Smooth muscle cell (in vitro differentiated cells): ENCODE data around the gene PRR5L. TPM values are rescaled to one million over a fixed set of nuclear protein-coding genes. Genes with fewer than 3 reads are reported as not detected.

ENCODE experiments used
- DNase-seq: peaks from one replicate; lab custom pipeline; 2025; ENCODE audit not compliant: unreplicated experiment; lab: John Stamatoyannopoulos, UW
- H2AFZ ChIP-seq: fragments of 200-600 bp; sonication (generic); 2 replicates; pipeline ENCODE4 v1.6.0; 2016; ENCODE audit warnings: antibody characterized with exemption, low read depth, mild to moderate bottlenecking
- H3F3A ChIP-seq: fragments of 200-600 bp; sonication (generic); 2 replicates; pipeline ENCODE4 v1.6.0; 2017; ENCODE audit warnings: antibody characterized with exemption, low read depth
- H3K27ac ChIP-seq: fragments of 200-600 bp; sonication (generic); 2 replicates; pipeline ENCODE4 v1.5.1; 2016; ENCODE audit warnings: low read depth, mild to moderate bottlenecking
- H3K27me3 ChIP-seq: fragments of 200-600 bp; sonication (generic); 2 replicates; pipeline ENCODE4 v1.6.1; 2016; ENCODE audit warnings: low read depth, mild to moderate bottlenecking
- H3K36me3 ChIP-seq: fragments of 200-600 bp; sonication (generic); 2 replicates; pipeline ENCODE4 v1.5.1; 2016; ENCODE audit warnings: low read depth
- H3K4me1 ChIP-seq: fragments of 200-600 bp; sonication (generic); 2 replicates; pipeline ENCODE4 v1.5.1; 2016; ENCODE audit warnings: low read depth
- H3K4me2 ChIP-seq: fragments of 200-600 bp; sonication (generic); 2 replicates; pipeline ENCODE4 v1.6.0; 2016; ENCODE audit warnings: mild to moderate bottlenecking
- H3K4me3 ChIP-seq: fragments of 200-600 bp; sonication (generic); 2 replicates; pipeline ENCODE4 v1.5.1; 2016; ENCODE audit warnings: mild to moderate bottlenecking
- H3K79me2 ChIP-seq: fragments of 200-600 bp; sonication (generic); 2 replicates; pipeline ENCODE4 v1.6.0; 2016; ENCODE audit warnings: low read depth, mild to moderate bottlenecking
- H3K9ac ChIP-seq: fragments of 200-600 bp; sonication (generic); 2 replicates; pipeline ENCODE4 v1.6.0; 2016; ENCODE audit warnings: low read depth
- H3K9me3 ChIP-seq: fragments of 200-600 bp; sonication (generic); replicated peaks from 2 replicates; pipeline ENCODE4 v1.5.1; 2016; ENCODE audit warnings: low read depth
- H4K20me1 ChIP-seq: fragments of 200-600 bp; sonication (generic); 2 replicates; pipeline ENCODE4 v1.6.0; 2016; ENCODE audit warnings: low read depth
- WGBS: methylation state at CpG from one replicate; pipeline ENCODE4 v1.1.7; 2016; ENCODE audit warnings: low lambda C conversion rate; 5-methylcytosine and 5-hydroxymethylcytosine counted together
- polyA plus RNA-seq: library from polyadenylated mRNA; unstranded; fragments of >200 nt; fragmentation: Nextera tagmentation; extraction: Ambion mirVana; gene quantifications from 2 replicates; pipeline ENCODE4 v1.2.1, GENCODE V29; 2016
- total RNA-seq: library from RNA; depleted of rRNA; stranded (reverse); fragments of >200 nt; gene quantifications from 2 replicates; pipeline ENCODE4 v1.2.3, GENCODE V29; 2014
- TF ChIP-seq, protein P1 (sequence below): fragments of 200-600 bp; sonication (generic); IDR thresholded peaks from 2 replicates; pipeline ENCODE4 v1.5.1; 2017; ENCODE audit warnings: borderline replicate concordance, mild to moderate bottlenecking, antibody characterized with exemption; ENCODE audit not compliant: insufficient read depth, poor library complexity, severe bottlenecking

Gene PRR5L
- total and polyA plus RNA-seq, 2 experiments from 2014 or later, result 21.4 to 41.4 TPM

DNA sequence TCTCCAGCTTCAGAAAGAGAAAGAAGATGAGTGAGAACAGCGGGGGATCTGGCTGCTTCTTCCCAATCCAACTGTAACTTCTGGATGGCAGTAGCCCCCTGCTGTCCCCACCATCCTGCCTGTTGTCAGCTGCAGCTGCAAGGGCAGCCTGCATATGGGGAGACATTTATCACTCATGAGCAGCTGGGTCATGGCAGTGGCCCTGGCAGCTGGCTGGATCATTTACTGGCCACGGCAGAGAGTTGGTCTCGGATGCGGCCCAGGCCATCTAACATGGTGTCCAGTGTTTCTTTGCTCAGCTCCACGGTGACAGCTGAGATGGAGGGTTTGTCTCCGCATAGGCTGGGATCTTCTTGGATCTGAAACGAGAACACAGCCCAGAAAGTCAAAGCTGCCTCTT, 21.7 kb upstream of the PRR5L start:
- TF ChIP-seq, protein P1, sequence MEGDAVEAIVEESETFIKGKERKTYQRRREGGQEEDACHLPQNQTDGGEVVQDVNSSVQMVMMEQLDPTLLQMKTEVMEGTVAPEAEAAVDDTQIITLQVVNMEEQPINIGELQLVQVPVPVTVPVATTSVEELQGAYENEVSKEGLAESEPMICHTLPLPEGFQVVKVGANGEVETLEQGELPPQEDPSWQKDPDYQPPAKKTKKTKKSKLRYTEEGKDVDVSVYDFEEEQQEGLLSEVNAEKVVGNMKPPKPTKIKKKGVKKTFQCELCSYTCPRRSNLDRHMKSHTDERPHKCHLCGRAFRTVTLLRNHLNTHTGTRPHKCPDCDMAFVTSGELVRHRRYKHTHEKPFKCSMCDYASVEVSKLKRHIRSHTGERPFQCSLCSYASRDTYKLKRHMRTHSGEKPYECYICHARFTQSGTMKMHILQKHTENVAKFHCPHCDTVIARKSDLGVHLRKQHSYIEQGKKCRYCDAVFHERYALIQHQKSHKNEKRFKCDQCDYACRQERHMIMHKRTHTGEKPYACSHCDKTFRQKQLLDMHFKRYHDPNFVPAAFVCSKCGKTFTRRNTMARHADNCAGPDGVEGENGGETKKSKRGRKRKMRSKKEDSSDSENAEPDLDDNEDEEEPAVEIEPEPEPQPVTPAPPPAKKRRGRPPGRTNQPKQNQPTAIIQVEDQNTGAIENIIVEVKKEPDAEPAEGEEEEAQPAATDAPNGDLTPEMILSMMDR, result no peak
- Histone ChIP-seq H3K27ac (no peak overlapping the region), H3K79me2 (no peaks in the 10 kb centered on the region)

DNA sequence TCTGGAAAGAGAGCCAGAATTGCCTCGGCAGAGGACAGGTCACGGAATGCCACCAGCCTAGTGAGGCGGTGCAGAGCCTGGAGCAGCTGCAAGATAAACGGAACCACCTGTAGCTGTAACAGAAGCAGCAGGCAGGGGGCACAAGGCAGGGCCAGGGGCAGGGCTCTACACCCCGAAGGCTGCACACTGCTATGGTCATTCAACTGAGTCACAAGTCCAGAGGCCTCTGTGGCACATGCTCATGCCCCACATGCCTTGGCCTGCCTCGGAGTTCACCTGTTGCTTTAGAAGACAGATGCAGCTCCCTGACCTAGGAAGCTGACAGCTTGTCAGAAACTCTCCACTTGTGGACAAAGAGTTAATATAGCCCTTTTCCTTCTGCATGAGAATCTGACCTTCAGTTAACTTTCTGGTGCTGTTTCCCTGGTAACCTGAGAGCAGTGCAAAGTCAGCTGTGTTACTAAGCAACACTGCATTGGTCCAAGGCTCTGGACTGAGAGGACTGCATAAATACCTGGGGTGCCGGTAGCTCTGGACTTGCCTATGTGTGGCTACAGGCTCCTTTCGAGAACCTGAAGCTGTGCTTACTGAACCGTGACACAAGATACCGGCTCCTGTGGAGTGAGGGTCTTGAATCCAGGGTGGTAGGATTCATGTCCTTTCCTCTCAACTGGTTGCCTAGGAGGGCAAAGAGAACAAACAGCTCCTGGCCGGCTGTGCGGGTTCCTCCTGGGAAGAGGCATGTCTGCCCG, 17.4 kb upstream of the PRR5L start:
- peaks cover 16% of the 10 kb centered on the region for H4K20me1 ChIP-seq
- H3K36me3 ChIP-seq, result peaks cover 4% of the 10 kb centered on the region
- H3F3A ChIP-seq, result no peaks in the 10 kb centered on the region
- TF ChIP-seq, protein P1, result no peak
- H2AFZ ChIP-seq, result no peak overlapping the region
- H3K27me3 ChIP-seq, result no peaks in the 10 kb centered on the region
- H3K9me3 ChIP-seq, result no peaks in the 10 kb centered on the region
- no peak overlapping the region for H3K9ac ChIP-seq
- DNase-seq, result no peak
- peaks cover 14% of the 10 kb centered on the region for H3K79me2 ChIP-seq
- no peaks in the 10 kb centered on the region for H3K4me1 ChIP-seq
- H3K27ac ChIP-seq, result no peak overlapping the region
- H3K4me3 ChIP-seq, result no peak overlapping the region
- 89% methylated on average over 13 of the region's 13 CpGs for WGBS
- no peak overlapping the region for H3K4me2 ChIP-seq

More for the DNA sequence above, 21.7 kb upstream of the PRR5L start:
- no peak overlapping the region for H3K9ac ChIP-seq
- no peaks in the 10 kb centered on the region for H3K4me1 ChIP-seq
- no peak overlapping the region for H2AFZ ChIP-seq
- peaks cover 4% of the 10 kb centered on the region for H3K36me3 ChIP-seq
- WGBS, result 95% methylated on average over 7 of the region's 7 CpGs
- H3F3A ChIP-seq, result no peaks in the 10 kb centered on the region
- no peak overlapping the region for H3K4me2 ChIP-seq
- H4K20me1 ChIP-seq, result peaks cover 3% of the 10 kb centered on the region
- H3K9me3 ChIP-seq, result no peaks in the 10 kb centered on the region
- no peak for DNase-seq
- no peaks in the 10 kb centered on the region for H3K27me3 ChIP-seq
- H3K4me3 ChIP-seq, result no peak overlapping the region

DNA sequence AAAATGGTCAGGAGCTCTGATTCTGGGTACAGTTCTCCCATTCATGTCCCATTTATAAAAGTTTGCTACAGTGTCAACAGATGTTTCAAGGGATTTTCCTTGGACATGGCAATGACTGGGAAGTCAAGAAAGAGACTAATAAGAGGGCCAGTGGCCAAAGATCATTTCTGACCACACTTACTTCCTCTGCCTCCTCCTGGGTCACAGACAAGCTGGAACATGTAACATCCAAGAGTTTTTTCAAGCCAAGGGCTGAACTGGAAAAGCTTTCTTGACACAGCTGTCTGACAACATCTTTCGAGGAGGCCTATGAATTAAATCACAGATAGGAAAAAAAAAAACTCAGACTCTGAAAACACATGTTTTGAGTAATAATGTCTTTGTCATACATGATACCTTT, 15.6 kb upstream of the PRR5L start:
- H3K27ac ChIP-seq, result no peak overlapping the region
- no peaks in the 10 kb centered on the region for H3K36me3 ChIP-seq
- no peak overlapping the region for H3K4me3 ChIP-seq
- TF ChIP-seq, protein P1, result no peak
- H3K79me2 ChIP-seq, result peaks cover 24% of the 10 kb centered on the region
- no peak for DNase-seq
- H3K4me1 ChIP-seq, result no peaks in the 10 kb centered on the region
- H3K4me2 ChIP-seq, result no peak overlapping the region
- peaks cover 27% of the 10 kb centered on the region for H4K20me1 ChIP-seq
- no peaks in the 10 kb centered on the region for H3K9me3 ChIP-seq
- 73% methylated on average over 1 of the region's 1 CpG for WGBS
- H3K9ac ChIP-seq, result no peak overlapping the region
- H3F3A ChIP-seq, result no peaks in the 10 kb centered on the region
- no peaks in the 10 kb centered on the region for H3K27me3 ChIP-seq
- no peak overlapping the region for H2AFZ ChIP-seq

DNA sequence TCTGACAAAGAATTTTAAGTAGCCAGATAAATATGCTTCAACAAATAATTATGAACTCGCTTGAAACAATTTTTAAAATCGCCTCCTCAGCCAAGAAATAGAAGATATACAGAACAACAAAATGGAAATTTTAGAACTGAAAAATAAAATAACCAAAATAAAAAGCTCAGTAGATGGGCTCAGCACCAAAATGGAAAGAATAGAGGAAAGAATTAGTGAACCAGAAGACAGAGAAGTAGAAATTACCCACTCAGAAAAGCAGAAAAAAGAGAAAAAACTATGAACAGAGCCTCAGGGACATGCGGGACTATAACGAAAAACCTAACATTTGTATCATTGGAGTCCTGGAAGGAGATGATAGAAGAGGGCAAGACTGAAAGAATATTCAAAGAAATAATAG, 14.2 kb upstream of the PRR5L start:
- 97% methylated on average over 4 of the region's 4 CpGs for WGBS
- H3K79me2 ChIP-seq, result peaks cover 24% of the 10 kb centered on the region
- DNase-seq, result no peak
- H2AFZ ChIP-seq, result no peak overlapping the region
- no peak overlapping the region for H3K4me2 ChIP-seq
- TF ChIP-seq, protein P1, result no peak
- no peak overlapping the region for H3K4me3 ChIP-seq
- no peak overlapping the region for H3K27ac ChIP-seq
- H4K20me1 ChIP-seq, result peaks cover 31% of the 10 kb centered on the region
- no peaks in the 10 kb centered on the region for H3K36me3 ChIP-seq
- H3K27me3 ChIP-seq, result no peaks in the 10 kb centered on the region
- no peaks in the 10 kb centered on the region for H3K4me1 ChIP-seq
- H3F3A ChIP-seq, result no peaks in the 10 kb centered on the region
- H3K9ac ChIP-seq, result no peak overlapping the region
- H3K9me3 ChIP-seq, result no peaks in the 10 kb centered on the region
